NCI-H2196 (cell line): ENCODE data around the gene GUCA2A.
"Not testable (repeated sequence)": the region's sequence is repeated elsewhere in the genome, so short reads cannot be mapped to it uniquely, and the experiment has no call there.

ENCODE experiments used
- DNase-seq: peaks from one replicate; lab custom pipeline; 2025; ENCODE audit not compliant: unreplicated experiment; lab: John Stamatoyannopoulos, UW

The GUCA2A gene, protein sequence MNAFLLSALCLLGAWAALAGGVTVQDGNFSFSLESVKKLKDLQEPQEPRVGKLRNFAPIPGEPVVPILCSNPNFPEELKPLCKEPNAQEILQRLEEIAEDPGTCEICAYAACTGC

DNA sequence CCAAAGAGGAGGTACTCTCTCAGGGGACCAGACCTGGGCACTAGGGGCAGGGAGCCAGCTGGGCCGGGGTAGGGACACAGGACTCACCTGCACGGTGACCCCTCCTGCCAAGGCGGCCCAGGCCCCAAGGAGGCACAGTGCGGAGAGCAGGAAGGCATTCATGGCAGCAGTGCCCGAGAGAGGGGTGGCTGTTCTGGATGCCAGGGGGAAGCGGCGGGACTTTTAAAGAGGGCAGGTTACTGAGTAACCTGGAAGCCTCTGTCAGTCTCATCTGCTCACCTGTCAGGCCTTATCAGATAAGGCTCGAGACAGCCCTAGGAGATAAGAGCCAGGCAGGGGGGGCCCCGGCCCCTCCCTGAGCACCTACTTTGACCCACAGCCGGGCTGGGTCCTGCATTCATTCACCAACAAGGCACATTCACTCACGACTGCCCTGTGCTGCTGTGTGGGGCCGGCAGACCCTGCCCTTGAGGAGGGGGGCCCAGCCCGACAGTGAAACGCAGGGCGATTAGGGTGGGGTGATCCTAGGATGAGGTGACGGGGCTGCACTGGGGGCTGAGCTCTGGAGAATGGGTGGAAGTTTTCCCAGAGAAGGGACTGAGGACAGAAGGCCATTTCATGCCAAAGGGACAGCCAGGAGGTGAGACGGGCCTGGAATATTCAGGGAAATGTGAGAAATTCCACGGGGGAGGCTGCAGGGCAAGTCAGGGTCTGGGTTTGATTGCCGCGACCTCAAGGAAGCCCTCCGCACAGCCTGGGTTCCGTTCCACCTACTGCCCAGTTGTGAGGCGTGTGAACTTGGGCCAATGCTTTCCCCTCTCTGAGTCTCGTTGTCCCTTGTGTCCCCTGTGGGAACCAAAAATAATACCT, at the start of gene GUCA2A:
TSS of gene GUCA2A (minus strand) at position 195 of the 870 bp plus-strand sequence. CDS start at position 162, 33 bp downstream.
- no peak for DNase-seq

DNA sequence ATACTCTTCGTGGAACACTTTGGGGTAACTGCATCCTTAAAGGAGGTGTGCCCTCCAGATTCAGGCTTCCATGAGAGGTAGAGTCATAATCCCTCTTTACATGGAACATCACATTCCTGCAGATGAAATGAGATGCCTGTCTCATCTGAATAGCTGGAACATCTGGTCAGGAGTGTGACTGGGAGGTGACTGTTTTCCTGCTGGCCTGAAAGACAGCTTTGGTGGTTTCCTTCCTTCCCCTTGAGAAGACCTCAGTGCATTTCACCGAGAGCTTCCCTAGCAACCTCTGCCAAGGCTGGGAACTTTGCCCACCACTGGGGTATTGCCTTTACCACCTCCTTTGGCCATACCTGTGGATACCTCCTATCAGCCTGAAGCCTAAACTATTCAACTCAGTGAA, 46.7 kb upstream of the GUCA2A start:
- DNase-seq = no peak

DNA sequence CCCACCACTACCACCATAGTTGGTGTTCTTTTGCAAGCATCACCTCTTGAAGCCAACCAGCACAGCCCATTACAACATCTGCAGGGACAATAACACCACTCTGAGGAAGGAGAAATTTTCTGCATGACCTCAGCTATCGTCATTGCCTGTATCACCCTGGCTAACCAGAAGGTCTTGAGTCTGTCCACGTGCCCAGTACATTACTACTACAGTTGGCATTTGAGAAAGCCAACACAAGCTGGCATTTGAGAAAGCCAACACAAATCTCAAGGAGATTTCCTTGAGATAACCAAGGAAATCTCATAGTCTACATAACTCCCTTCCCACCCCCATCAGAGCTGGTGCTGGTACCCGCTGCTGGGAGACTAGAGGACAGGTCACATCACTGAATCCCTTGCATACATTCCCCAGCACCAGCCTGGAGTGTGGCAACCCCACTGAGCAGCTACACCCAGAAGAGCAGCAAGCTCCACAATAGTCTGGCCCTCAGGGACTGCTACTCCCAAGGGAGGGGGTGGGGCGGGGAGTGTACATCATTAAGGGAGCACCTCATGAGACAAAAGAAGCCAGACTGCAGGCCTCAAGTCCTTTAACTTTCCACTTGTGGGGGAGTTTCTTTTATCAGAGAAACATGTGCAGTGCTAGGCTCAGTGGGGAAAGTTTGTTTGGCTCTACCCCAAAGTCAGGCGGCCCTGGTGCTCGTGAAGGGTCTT, 46.0 kb upstream of the GUCA2A start:
- DNase-seq = no peak

DNA sequence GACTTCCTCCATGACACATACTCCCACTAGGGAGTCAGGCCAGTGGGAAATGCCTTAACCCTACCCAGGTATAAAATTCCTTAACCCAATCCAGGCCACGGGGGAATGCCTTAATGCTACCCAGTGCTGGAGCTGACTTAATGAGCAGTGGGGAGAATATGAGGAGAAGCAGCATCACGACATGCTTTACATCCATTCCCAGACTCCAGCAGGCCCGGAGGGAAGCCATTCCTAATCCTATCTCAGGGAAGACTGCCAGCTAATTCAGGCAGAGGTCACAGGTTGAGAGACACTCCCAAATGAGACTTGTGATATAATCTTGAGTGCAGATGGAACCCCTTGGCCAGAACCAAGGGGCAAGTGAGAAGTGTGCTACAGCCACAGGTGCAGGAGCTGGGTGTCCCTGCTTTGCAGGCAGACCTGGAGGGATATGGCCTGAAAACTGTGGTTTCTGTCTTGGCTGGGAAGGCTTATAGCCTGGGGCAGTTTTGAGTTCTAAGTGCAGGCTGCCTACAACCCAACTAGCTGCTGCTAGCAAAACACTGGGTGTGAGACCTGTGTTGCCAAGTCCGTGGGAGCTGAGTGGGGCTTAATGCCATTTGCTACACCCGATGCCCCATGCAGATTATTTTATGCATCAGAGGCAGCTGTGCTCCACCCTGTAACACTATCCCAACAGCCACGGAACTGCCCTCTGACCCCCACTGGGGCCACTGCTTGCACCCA, 45.1 kb upstream of the GUCA2A start:
- no peak for DNase-seq

DNA sequence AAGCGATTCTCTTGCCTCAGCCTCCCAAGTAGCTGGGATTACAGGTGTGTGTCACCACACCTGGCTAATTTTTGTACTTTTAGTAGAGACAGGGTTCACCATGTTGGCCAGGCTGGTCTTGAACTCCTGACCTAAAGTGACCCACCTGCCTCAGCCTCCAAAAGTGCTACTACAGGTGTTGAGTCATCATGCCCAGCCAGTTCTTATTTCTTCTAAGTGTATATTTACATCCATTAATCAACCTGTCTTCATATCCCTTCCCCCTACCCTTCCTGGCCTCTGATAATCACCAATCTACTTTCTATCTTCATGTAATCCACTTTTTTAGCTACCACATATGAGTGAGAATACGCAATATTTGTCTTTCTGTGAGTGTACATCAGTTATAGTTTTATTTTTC, 42.4 kb upstream of the GUCA2A start:
- not testable (repeated sequence) for DNase-seq

DNA sequence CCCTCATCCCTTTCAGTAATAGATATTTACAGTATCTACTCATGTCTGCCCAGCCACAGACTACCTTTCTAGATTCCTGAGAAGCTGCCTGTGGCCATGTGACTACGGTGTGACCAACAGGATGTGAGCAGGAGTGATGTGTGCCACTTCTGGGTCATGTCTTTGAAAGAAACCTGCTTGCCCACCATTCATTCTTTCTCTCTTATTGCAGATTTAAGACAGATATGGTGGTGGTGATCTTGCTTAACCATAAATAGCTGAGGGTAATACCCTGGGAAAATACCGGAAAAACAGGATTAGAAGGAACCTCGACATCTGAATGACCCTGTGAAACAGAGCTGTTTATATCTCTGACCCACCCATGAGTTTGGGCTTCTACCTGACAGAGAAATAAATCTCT, 41.6 kb upstream of the GUCA2A start:
- no peak for DNase-seq

DNA sequence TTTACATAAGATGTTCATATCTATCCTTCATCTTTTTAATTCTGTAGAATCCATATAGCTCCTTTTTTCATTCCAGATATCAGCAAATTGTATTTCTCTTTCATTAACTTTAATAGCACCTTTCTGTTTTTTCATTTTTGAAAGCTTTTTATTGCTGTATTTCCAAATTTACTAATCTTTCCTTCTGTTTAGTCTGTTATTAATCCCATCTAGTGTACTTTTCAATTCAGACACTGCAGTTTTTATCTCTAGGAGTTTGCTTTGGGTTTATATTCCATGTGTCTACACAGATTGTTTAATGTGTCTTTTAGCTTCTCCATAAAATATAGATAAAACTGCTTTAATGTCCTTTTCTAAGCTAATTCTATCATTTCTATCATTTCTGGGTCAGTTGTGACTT, 37.4 kb upstream of the GUCA2A start:
- no peak for DNase-seq

DNA sequence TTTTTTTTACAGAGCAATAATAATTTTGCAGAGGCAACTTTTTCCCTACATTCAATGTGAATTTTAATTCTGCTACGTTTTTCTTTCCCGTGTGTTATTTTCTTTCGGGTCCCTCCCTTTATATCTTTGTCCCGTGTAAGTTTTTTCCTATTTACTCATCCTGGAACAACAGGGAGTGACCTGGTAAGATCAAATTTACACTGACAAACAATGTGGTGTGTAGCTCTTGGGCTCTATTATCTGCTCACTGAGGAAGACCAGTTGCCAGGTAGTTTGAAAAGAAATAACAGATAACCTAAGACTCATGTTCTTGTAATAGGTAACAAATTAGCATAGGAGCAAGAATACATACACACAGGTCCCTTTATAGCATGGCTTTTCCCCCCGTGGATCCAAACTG, 33.7 kb upstream of the GUCA2A start:
- DNase-seq = no peak

DNA sequence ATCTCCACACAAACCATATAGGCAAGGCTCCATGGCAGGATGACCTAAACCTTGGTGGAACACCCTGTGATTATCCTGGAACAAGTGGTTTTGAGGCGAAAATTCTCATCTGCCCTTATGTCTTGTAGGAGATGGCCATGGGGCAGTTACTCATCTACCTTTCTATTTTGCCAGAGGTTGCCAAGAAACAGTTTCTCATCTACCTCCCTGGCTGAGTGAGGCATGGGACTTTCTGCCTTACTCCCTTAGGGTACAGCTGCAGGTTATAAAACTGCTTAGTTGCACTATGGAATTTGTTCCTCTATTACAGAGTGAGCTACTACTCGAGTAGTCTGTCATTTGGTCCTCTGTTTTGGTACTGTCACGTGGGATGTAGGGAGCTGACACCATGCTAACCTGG, 31.3 kb upstream of the GUCA2A start:
- DNase-seq = no peak

DNA sequence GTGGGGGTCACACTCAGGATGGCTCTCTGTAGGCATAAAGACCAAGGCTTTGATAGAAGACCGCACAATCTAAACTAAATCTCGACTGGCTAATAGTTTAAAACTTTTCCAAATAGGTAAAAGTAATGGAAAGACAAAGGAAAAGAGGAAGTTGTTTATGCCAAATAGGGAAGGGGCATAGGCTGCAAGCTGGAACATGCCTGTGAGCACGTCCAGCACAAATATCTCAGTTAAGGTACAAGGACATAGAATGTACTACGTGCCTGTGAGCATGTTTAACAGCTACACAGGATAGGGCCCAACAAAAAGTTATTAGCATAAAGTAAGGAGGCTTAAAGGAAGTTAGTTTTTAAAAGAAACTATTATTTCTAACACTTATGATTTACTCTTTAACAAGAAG, 27.6 kb upstream of the GUCA2A start:
- DNase-seq = no peak

DNA sequence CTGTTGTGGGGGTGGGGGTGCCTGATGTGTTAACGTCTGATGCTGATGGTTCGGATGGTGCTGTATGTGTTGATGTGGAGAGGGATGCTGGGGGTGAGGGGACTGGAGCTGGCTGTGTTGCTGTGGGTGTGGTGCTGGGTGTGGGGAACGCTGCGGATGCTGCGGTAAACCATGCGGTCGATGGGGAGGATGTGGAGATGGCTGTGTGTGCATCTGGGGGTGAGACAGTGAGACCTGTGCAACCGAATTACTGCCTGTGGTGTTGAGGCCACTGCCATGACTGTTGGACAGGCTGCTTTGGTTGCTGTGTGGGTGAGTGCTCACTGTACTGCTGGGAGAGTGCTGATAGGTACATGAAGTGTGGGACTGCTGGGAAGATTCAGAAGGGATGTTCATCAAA, 26.8 kb upstream of the GUCA2A start:
- DNase-seq = no peak

DNA sequence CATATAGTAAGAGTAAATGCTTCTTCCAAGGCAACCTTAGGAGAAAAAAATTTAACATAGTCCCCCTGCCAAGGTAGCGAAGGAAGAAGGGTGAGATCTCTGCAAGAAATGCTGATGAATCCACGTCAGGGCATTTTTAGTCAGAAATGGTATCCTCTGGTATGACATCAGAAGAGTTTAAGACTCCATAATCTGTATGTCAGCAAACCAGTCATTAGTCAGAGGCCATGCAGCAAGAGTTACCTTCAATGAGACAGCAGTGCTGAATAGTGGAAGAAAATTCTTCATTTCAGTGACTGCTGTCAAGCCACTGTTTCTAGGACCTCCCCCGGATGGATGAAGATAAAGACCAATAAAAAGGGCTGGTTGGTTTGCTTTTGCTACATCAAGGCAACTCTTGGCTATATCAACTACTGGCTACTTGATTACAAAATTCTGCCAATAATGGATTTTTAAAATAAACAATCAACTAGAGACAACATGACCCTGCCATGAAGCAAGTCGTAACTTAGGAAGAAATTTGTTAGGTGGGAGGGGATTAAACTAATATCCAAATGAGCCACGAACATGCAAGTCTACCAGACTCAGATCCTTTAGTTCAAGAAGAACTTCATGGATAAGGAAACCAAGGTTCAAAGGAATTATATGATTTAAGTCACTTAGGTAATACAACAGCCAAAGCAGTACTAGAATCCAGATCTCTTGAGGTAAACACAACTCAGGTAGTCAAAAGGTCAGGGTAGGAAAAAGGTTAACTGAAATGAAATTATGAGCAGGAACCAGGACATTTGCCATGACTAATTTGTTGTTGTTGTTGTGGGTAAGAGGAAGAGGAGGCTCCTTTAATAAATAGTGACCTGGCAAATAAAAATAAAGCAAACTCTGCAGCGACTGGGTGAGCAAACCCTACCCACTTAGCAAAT, 25.6 kb upstream of the GUCA2A start:
- no peak for DNase-seq

DNA sequence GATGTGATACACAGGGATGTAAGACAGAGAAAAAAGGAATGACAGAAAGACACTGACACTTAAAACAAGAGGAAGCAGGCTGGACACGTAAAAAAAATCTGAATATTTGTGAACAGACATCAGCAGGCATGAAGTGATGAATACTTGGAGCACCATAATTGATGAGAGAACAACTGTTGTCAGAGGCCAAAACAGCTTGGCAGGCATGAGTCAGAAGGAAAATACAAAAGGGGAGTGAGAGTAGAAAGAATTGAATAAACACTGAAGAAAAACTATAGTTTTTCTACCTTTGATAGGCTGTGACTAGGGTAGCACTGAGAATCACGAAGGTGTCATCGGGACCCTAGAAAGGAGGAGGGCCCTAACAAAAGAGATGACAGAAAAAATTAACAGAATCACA, 21.6 kb upstream of the GUCA2A start:
- no peak for DNase-seq

DNA sequence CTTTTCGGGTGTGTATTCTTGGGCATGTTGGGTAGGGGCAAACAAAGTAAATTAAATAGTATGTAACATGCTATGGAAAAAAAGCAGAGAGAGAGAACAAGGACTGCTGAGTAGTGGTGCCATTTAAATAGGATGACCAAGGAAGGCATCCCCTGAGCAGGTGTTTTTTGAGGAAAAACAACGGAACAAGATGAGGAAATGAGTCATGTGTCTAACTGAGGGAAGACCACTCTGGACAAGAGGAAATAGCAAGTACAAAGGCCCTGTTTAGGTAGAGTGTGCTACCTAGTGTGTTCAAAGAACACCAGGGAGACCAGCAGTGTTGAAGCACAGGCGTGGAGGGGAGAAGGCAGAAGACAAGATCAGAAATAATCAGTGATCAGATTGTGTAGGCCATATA, 20.1 kb upstream of the GUCA2A start:
- no peak for DNase-seq

DNA sequence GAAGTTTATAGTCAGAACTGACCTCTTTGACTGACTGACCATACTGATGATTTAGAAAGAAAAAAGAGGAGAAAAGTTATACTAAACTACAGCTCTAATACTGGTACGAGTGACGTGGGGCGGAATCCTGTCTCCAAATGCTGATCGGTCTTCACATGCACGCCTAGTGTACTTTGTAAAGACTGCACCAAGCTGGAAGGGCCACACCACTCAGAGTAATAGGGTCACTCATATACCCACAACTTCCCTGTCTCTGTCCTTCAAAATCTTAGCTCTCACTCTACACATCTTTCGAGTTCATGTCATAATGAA, 19.4 kb upstream of the GUCA2A start:
- no peak for DNase-seq

DNA sequence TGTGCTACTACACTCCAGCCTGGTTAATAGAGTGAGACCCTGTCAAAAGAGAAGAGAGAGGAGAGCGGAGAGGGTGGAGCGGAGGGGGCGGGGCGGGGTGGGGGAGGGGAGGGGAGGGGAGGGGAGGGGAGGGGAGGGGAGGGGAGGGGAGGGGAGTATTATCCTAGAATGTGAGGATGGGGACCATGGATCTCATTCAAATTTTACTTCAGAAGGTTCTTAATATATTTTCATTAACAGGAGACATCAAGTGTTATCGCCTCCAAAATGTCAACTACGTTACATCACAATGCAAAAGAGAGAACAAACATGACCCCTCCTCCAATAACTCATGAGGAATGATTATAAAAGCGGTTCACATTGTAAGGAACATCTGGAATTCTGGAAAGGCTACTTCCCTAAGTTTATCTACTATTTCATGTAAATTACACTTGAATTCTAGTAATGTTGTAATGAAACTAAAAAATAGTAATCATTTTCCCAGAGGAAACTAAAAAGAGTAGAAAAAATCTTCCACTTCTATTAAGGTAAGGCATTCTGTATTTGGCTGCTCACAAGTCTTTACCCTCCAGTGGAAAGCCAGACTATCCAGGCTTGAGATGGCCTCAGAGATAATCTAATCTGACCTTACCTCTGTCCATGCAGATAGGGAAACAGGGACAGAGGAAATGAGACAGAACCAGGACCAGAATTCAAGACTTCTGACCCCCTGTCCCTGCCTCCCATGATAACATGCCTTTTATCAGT, 18.8 kb upstream of the GUCA2A start:
- no peak for DNase-seq

DNA sequence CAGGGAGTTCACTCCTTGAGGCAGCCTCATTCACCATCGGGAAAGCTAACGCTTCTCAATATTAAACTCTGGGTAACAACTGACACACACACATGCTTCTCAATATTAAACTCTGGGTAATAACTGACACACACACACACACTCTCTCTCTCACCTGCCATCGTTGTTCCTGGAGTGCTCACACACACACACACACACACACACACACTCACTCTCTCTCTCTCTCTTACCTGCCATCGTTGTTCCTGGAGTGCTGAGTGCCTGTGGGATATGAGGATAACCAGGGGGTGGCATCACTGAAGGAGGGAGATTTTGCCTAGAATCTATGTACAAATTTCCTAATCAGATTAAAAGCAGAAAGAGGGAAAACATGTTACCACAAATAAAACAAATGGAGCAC, 17.1 kb upstream of the GUCA2A start:
- DNase-seq = no peak

DNA sequence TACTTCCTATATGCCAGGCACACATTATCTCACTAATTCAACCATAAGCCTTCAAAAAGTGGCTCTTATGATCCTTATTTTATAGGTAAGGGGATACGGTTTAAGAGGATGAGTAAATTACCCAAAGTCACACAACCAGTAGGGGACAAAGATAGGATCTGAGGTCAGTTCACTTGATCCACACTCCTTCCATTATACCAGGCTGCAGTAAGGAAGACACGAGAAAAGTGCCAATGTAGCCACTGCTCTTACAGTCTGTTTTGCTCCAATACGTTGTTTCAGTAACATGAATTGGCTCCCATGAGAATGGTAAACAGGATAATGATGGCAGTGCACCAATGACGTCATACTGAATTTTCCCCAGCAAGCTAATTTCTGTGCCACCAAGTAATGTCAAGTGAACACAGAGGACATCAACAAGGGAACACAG, 15.4 kb upstream of the GUCA2A start:
- DNase-seq = no peak

DNA sequence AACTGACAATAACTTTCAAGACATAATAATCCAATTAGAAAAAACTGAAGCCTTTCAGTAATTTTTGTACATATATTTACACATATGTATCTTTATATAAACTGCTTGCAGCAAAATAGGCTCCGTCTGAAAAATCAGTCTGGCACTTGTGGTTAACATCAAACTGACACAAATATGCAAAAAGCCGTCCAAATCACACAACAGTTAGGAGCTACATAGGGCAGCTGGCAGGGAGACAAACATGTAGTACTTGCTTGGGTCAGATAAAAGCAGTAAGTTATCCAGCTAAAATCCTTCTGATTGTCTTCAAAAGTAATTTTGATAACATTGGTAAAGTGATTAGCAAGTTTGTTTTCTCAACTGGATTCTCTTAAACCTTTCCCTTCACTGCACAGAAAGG, 14.7 kb upstream of the GUCA2A start:
- DNase-seq = peak; percentile 11

DNA sequence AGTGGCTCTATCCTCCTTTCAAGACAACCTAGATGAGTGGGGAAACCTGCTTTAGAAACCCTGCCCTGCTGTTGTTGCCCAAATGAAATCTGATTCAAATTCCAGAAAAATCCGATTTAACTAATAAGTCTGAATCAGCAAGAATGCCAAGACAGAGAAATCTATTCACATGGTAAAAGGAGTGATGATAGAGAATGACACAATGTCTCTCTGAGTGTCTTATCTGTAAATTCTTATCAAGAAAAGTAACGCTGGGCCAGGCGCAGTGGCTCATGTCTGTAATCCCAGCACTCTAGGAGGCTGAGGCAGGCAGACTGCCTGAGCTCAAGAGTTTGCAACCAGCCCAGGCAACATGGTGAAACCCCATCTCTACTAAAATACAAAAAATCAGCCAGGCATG, 13.7 kb upstream of the GUCA2A start:
- DNase-seq = peak; percentile 37
